Measurements from ENCODE around the gene ATOH1.

- TF ChIP-seq CTCF (IDR thresholded peaks at IDR 0.05) (no peak), POLR2AphosphoS5 (IDR thresholded peaks at IDR 0.05) (no peak)
Measured at GRCh38 chr4:93835929-93836328, 7.4 kb downstream of the ATOH1 start.

Measured in breast epithelium (tissue), 3 donors.